Measurements from ENCODE around the gene KLHL5.

DNA sequence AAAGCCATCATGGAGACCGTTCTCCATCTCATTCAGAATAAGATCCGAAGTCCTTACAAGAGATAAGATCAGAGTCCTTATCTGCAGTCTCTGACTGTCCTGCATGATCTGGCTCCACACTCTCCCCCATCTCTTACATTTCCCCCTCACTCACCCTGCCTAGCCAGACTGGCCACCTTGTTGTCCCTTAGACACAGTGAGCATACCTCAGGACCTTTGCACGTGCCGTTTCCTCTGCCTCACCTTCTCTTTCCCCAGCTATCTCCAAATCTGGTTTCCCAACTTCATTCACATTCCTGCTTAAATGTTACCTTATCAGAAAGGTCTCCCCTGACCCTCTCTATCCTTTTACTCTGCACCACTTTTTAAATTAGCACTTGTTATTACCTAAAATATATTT is 44.0 kb downstream of the KLHL5 start:
- TF ChIP-seq, protein P1, sequence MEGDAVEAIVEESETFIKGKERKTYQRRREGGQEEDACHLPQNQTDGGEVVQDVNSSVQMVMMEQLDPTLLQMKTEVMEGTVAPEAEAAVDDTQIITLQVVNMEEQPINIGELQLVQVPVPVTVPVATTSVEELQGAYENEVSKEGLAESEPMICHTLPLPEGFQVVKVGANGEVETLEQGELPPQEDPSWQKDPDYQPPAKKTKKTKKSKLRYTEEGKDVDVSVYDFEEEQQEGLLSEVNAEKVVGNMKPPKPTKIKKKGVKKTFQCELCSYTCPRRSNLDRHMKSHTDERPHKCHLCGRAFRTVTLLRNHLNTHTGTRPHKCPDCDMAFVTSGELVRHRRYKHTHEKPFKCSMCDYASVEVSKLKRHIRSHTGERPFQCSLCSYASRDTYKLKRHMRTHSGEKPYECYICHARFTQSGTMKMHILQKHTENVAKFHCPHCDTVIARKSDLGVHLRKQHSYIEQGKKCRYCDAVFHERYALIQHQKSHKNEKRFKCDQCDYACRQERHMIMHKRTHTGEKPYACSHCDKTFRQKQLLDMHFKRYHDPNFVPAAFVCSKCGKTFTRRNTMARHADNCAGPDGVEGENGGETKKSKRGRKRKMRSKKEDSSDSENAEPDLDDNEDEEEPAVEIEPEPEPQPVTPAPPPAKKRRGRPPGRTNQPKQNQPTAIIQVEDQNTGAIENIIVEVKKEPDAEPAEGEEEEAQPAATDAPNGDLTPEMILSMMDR (IDR thresholded peaks at IDR 0.05): no peak
- TF ChIP-seq EP300 (IDR thresholded peaks at IDR 0.05): no peak

All from stomach (tissue), 4 donors.